Measurements from ENCODE around the gene ADM2. TPM values are rescaled to one million over a fixed set of nuclear protein-coding genes. Genes with fewer than 3 reads are reported as not detected.

ADM2 gene
- total RNA-seq, 1 donor, result 9.4 TPM

DNA sequence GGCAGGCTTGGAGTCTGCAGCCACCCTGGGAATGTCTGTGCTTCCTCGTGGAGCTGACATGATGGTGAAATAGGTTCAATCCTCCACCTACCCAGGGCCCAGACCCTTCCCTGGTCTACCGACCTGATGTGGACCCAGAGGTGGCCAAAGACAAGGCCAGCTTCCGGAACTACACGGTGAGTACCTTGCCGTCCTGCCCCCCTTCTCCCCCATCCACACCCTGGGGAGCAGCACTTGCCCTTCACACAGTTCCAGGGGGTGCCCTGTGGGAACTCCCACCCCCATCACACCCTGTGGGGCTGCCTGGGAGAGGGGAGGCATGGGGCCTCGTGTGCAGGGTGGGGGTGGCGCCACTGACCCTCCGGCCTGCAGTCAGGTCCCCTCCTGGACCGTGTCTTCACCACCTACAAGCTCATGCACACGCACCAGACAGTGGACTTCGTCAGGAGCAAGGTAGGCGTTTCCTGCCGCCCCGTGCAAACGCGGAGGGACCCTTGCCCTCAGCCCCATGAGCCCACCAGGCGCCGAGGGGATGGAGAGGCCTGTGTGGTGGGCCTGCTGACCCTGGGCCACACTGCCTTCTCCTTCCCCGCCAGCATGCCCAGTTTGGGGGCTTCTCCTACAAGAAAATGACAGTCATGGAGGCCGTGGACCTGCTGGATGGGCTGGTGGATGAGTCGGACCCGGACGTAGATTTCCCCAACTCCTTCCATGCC, 6.1 kb downstream of the ADM2 start:
- Histone ChIP-seq H3K4me2 (ENCODE audit: insufficient read depth, low read length) (peak overlapping the region; percentile 33), H3K4me1 (ENCODE audit: insufficient read depth, low read length) (no peaks in the 10 kb centered on the region), H3K9me3 (ENCODE audit: low read depth, low read length) (no peaks in the 10 kb centered on the region), H4K20me1 (ENCODE audit: insufficient read depth, low read length) (no peaks in the 10 kb centered on the region), H3K27ac (ENCODE audit: low read depth, low read length) (no peak overlapping the region), H3K27me3 (ENCODE audit: insufficient read depth, low read length) (no peaks in the 10 kb centered on the region), H2AFZ (ENCODE audit: low read length) (no peak overlapping the region), H3K36me3 (ENCODE audit: insufficient read depth, low read length) (no peaks in the 10 kb centered on the region), H3K4me3 (ENCODE audit: insufficient read depth, low read length) (no peak overlapping the region), H3K79me2 (ENCODE audit: insufficient read depth, low read length) (no peaks in the 10 kb centered on the region)
- TF ChIP-seq, protein P1, sequence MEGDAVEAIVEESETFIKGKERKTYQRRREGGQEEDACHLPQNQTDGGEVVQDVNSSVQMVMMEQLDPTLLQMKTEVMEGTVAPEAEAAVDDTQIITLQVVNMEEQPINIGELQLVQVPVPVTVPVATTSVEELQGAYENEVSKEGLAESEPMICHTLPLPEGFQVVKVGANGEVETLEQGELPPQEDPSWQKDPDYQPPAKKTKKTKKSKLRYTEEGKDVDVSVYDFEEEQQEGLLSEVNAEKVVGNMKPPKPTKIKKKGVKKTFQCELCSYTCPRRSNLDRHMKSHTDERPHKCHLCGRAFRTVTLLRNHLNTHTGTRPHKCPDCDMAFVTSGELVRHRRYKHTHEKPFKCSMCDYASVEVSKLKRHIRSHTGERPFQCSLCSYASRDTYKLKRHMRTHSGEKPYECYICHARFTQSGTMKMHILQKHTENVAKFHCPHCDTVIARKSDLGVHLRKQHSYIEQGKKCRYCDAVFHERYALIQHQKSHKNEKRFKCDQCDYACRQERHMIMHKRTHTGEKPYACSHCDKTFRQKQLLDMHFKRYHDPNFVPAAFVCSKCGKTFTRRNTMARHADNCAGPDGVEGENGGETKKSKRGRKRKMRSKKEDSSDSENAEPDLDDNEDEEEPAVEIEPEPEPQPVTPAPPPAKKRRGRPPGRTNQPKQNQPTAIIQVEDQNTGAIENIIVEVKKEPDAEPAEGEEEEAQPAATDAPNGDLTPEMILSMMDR (IDR thresholded peaks at IDR 0.05; ENCODE audit: extremely low read depth, low read depth, low read length), result no peak
- DNase-seq (ENCODE audit: insufficient read length, low spot score, missing footprints), result peak; percentile 83

DNA sequence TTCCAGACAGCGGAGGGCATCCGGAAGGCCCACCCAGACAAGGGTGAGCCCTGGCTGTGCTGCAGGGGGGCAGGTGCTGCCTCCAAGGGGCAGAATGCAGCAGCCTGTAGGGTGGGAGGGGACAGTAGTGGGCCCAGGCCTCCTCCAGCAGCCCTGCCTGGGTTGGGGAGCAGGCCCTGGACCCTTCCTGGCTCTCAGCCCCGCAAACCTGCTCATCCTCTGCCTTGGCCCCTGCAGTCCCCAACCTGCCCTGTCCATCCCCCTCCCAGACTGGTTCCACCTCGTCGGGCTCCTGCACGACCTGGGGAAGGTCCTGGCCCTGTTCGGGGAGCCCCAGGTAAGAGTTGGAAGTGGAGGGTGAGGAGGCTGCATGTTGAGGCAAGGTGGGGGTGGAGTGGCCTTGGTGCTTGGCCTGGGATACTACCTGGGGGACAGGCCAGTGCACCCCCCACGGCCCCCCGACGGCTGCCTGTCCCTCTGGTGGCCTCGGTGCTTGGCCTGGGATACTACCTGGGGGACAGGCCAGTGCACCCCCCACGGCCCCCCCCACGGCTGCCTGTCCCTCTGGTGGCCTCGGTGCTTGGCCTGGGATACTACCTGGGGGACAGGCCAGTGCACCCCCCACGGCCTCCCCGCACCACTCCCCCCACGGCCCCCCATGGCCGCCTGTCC, 6.8 kb downstream of the ADM2 start:
- TF ChIP-seq, protein P1 (IDR thresholded peaks at IDR 0.05; ENCODE audit: extremely low read depth, low read depth, low read length), result no peak
- Histone ChIP-seq H2AFZ (ENCODE audit: low read length) (no peak overlapping the region), H3K4me2 (ENCODE audit: insufficient read depth, low read length) (no peak overlapping the region), H3K9me3 (ENCODE audit: low read depth, low read length) (no peaks in the 10 kb centered on the region), H3K36me3 (ENCODE audit: insufficient read depth, low read length) (no peaks in the 10 kb centered on the region), H4K20me1 (ENCODE audit: insufficient read depth, low read length) (no peaks in the 10 kb centered on the region), H3K4me3 (ENCODE audit: insufficient read depth, low read length) (no peak overlapping the region), H3K79me2 (ENCODE audit: insufficient read depth, low read length) (no peaks in the 10 kb centered on the region), H3K27me3 (ENCODE audit: insufficient read depth, low read length) (no peaks in the 10 kb centered on the region), H3K4me1 (ENCODE audit: insufficient read depth, low read length) (no peaks in the 10 kb centered on the region), H3K27ac (ENCODE audit: low read depth, low read length) (no peak overlapping the region)
- peak; percentile 65 for DNase-seq (ENCODE audit: insufficient read length, low spot score, missing footprints)

DNA sequence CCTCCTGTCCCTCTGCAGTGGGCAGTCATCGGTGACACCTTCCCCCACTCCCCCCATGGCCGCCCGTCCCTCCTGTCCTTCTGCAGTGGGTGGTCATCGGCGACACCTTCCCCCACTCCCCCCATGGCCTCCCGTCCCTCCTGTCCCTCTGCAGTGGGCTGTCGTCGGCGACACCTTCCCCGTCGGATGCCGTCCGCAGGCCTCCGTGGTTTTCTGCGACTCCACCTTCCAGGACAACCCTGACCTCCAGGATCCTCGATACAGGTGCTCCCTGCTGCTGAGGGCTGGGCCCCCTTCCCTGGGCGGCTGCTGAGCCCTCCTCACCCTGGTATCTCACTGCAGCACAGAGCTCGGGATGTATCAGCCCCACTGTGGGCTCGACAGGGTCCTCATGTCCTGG, 7.5 kb downstream of the ADM2 start:
- peak; percentile 52 for DNase-seq (ENCODE audit: insufficient read length, low spot score, missing footprints)
- Histone ChIP-seq H3K9me3 (ENCODE audit: low read depth, low read length) (no peaks in the 10 kb centered on the region), H3K79me2 (ENCODE audit: insufficient read depth, low read length) (no peaks in the 10 kb centered on the region), H3K36me3 (ENCODE audit: insufficient read depth, low read length) (no peaks in the 10 kb centered on the region), H4K20me1 (ENCODE audit: insufficient read depth, low read length) (no peaks in the 10 kb centered on the region), H3K27me3 (ENCODE audit: insufficient read depth, low read length) (no peaks in the 10 kb centered on the region), H3K4me1 (ENCODE audit: insufficient read depth, low read length) (no peaks in the 10 kb centered on the region), H3K27ac (ENCODE audit: low read depth, low read length) (no peak overlapping the region), H3K4me2 (ENCODE audit: insufficient read depth, low read length) (no peak overlapping the region), H3K4me3 (ENCODE audit: insufficient read depth, low read length) (no peak overlapping the region), H2AFZ (ENCODE audit: low read length) (no peak overlapping the region)
- TF ChIP-seq, protein P1 (IDR thresholded peaks at IDR 0.05; ENCODE audit: extremely low read depth, low read depth, low read length), result no peak
